GM21717 (cell line): ENCODE measurements around the gene TNKS1BP1.

ENCODE experiments used
- ATAC-seq: cut with Tn5 transposase; IDR thresholded peaks from one replicate; pipeline ENCODE4 v1.9.1; 2021; ENCODE audit warnings: mild to moderate bottlenecking, moderate library complexity; ENCODE audit not compliant: unreplicated experiment

Gene TNKS1BP1

GRCh38 chr11:57335023-57335342 lies 10.2 kb upstream of the TNKS1BP1 start:
- ATAC-seq: peak; percentile 1

GRCh38 chr11:57332694-57333440 lies 8.1 kb upstream of the TNKS1BP1 start:
- ATAC-seq: no peak

- no peak for ATAC-seq
Observed at GRCh38 chr11:57331720-57332119, 7.0 kb upstream of the TNKS1BP1 start.

- ATAC-seq: no peak
Observed at GRCh38 chr11:57330029-57330428, 5.3 kb upstream of the TNKS1BP1 start.

GRCh38 chr11:57327721-57328120 lies 3.0 kb upstream of the TNKS1BP1 start:
- ATAC-seq: no peak

DNA sequence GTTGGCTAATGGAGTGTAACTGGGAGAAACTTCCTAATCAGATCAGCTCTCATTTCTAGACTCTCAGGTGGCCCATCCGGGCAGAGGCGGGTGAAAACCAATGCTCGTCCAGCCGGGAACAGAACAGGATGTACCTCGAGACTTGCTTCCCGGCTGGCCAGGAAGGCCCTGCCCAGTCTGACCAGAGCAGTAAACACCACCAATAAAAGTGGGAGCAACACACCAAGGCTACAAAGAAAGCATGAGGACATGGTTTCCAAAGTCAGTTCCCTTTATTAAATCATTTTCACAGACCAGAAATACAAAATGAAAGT lies 940 bp upstream of the TNKS1BP1 start:
- ATAC-seq: peak; percentile 3

DNA sequence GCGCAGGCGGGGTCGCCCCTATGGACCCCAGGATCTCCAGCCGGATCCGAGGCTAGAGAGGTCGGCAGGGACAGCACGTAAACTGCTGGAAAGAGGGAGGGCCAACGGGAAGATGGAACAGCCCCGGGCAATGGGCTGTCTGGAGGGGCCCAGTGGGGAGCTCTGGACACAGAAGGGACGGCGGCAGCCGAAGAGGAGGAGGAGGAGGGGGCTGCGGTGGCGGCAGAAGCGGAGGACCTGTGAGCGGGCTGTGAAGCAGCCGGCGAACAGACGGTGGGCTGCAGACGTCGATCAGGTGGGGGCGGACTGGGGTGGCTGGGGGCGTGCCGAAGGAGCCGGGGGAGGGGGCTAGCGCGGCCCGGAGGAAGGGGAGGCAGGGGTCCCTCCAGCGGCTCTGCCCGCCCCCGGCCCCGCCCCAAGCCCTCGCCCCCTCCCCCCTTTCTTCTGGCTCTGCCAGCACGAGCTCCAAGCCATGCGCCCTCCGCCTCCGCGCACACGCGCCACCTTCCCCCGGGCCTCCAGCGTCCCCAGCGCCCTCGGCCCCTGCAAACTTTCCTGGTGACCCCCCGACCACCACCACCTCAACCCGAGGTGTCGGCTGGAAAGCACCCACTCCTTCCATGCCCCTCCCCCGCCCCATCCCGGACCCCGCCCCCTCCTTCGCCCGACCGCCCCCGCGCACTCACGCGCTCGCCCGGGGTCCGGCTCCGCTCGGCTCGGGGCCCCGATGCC lies 432 bp downstream of the TNKS1BP1 start:
- ATAC-seq: no peak

- ATAC-seq: no peak
Observed at GRCh38 chr11:57323855-57324153, 948 bp downstream of the TNKS1BP1 start.

GRCh38 chr11:57323167-57323854 lies 1.4 kb downstream of the TNKS1BP1 start:
- ATAC-seq: no peak

- ATAC-seq: no peak
Observed at GRCh38 chr11:57322256-57323166, 2.2 kb downstream of the TNKS1BP1 start.

- ATAC-seq: no peak
Observed at GRCh38 chr11:57321388-57322255, 3.1 kb downstream of the TNKS1BP1 start.

- no peak for ATAC-seq
Observed at GRCh38 chr11:57320719-57321387, 3.9 kb downstream of the TNKS1BP1 start.

DNA sequence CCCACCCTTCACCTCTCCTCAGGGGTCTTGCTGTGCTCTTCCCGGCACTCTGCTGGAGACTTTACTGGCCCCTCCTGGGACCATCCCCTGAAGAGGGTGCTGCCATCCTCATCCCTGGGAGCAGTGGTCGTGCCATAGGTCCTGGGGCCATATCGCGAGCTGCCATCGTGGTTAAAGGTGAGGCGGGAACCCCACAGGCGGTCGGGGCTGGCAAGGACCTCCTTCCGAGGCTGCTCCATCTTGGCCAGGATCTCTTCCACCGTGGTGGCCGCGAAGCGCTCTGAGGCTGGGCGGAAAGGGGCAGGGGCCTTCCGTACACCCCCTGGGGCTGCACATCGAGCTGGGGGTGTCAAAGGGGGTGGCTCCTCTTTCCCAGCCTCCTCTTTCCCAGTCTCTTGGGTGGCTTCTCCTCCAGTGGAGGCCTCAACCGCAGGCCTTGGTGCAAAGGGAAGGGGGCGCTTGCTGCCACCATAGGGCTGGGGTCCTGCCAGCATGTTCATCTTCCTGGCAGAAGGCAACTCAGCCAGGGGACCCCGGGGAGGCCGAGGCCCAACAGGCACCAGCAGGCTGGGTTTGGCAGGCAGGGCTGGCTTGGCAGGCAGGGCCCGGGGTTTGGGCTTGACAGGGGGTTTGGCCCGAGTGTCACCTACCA lies 4.6 kb downstream of the TNKS1BP1 start:
- no peak for ATAC-seq

DNA sequence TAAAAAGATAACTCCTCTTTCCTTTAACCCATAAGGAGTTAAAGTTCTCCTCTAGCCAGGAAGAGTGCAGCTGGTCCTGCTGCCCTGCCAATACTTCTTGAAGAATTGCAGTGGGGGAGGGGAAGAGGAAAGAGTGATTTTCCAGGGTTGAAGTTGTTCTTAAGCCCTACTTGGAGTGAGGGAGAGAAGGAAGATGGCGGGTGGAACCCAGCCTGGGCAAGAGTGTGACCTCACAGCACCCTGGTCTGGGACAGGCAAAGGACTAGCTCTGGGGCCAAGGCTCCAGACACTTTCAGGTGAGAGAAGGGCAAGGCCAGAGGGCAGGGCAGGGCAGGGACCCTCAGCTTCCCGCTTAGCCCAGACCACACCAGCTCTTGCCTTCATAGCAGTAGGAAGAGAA lies 6.6 kb downstream of the TNKS1BP1 start:
- no peak for ATAC-seq

GRCh38 chr11:57316017-57316416 lies 8.7 kb downstream of the TNKS1BP1 start:
- ATAC-seq: no peak

GRCh38 chr11:57315491-57315890 lies 9.3 kb downstream of the TNKS1BP1 start:
- ATAC-seq: no peak

DNA sequence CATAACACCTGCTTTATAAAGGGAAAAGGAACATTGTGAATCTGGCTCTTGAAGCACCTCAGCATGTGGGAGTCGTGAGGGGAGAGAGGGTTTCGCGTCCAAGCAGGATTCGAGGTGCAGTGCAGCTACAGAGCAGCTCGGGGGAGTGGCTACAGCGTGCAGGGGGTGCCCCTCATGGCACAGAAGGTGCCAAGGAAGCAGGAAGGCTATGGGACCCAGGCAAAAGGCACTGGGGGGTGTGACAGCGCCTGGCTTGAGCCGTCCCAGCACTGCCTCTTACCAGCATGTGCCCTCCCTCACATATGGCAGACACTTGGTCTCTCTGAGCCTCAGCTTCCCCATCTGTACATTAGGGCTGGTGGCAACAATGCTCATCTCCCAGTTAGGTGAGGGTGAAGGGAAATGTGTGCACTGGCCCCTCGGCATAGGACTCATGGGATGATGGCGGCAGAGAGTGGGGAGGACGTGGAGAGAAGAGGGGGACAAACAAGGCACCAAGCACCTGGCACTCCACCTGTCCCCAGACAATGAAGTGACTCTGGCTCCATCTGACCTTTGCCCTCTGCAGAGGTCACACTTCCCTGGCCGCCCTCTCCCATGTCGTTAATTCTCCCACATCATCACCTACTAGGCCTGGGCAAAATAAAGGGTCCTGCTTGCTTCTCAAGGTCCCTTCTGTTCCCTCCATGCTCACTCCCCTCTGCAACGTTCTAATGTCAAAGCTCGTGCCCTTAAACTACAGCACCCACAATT lies 10.4 kb downstream of the TNKS1BP1 start:
- ATAC-seq: no peak

- ATAC-seq: no peak
Observed at GRCh38 chr11:57313788-57314135, 11.0 kb downstream of the TNKS1BP1 start.
